Adrenal gland (tissue), 12 donors: ENCODE results near the gene TTC27. TPM values are rescaled to one million over a fixed set of nuclear protein-coding genes. Genes with fewer than 3 reads are reported as not detected.

Source experiments
- DNase-seq, 7 donors: peaks; one replicate each; pipeline ENCODE4 v3.0.0-alpha.2; 2019 to 2020
- H3K27ac ChIP-seq, 5 donors: fragments of 200-600 bp; sonication (generic) in 4 of 5; 1 replicate in 3 of 5; 2 replicates in 2 of 5; pipeline versions ENCODE4 v1.5.1 to v1.8.0; 2016 to 2020; ENCODE audit warnings: mild to moderate bottlenecking in 1 of 5
- H3K27me3 ChIP-seq: fragments of 200-600 bp; 2 replicates; pipeline ENCODE4 v1.8.0; 2021
- H3K36me3 ChIP-seq, 2 donors: fragments of 200-600 bp; replicated peaks in 1 of 2; 1 replicate in 1 of 2; 2 replicates in 1 of 2; pipeline versions ENCODE4 v1.5.1 to v1.8.0; 2018 to 2022
- H3K4me1 ChIP-seq, 2 donors: fragments of 200-600 bp; replicated peaks in 1 of 2; 1 replicate in 1 of 2; 2 replicates in 1 of 2; pipeline versions ENCODE4 v1.5.1 to v1.8.0; 2018 to 2021
- H3K4me3 ChIP-seq, 4 donors: fragments of 200-600 bp; sonication (generic) in 3 of 4; one replicate each; pipeline ENCODE4 v1.5.1; 2016 to 2018
- H3K9me3 ChIP-seq, 3 donors: fragments of 200-600 bp; sonication (generic) in 1 of 3; replicated peaks in 1 of 3; 1 replicate in 2 of 3; 2 replicates in 1 of 3; pipeline versions ENCODE4 v1.5.1 to v1.8.0; 2016 to 2021
- CTCF ChIP-seq, 6 experiments: fragments of 450-650 bp in 4 of 6; fragments of 200-600 bp in 2 of 6; sonication (generic) in 1 of 6; IDR thresholded peaks; 1 replicate in 5 of 6; 2 replicates in 1 of 6; pipeline versions ENCODE4 v1.5.1 to v1.8.0; 2016 to 2021; ENCODE audit warnings: antibody characterized with exemption in 6 of 6, mild to moderate bottlenecking in 2 of 6, moderate library complexity in 1 of 6
- POLR2A ChIP-seq, 2 donors: fragments of 450-650 bp; IDR thresholded peaks; one replicate each; pipeline ENCODE4 v1.6.1; 2017; ENCODE audit warnings: antibody characterized with exemption in 2 of 2, mild to moderate bottlenecking in 2 of 2, moderate library complexity in 1 of 2
- WGBS, 4 donors: extraction: QIAGEN DNeasy Blood & Tissue Kit in 2 of 4; methylation state at CpG; one replicate each; pipeline versions ENCODE4 v1.1.5 to v1.1.7; 2013 to 2017; 5-methylcytosine and 5-hydroxymethylcytosine counted together
- intact Hi-C, 2 donors: fragments of 100-400 bp; cut with DNase I; formaldehyde crosslinking; loops; one replicate each; pipeline versions ENCODE4 v1.14.1 to v1.15.0; 2022 to 2023
- polyA plus RNA-seq, 3 donors: library from polyadenylated mRNA; stranded (reverse); fragments of 200-250 nt in 2 of 3; fragments of 350-450 nt in 1 of 3; fragmentation: Illumina TruSeq in 1 of 3; extraction: RNeasy Lipid Tissue Mini Kit (QIAGEN cat#74804) in 1 of 3; gene quantifications; one replicate each; pipeline ENCODE4 v1.2.3, GENCODE V29; 2013 to 2014
- total RNA-seq, 9 donors: library from RNA; depleted of rRNA in 4 of 9; stranded (reverse); fragments of >200 nt in 4 of 9; fragments of 120-200 nt in 1 of 9; fragmentation: NEBNext Ultra II Directional in 1 of 9; extraction: Animal tissue kit (Norgen Biotek cat#: 25700) in 1 of 9; gene quantifications; one replicate each; pipeline versions ENCODE4 v1.1.0 to v1.2.4, GENCODE V29; 2013 to 2023
- donor health status: healthy with polysubstance abuse.
- donor health status: Bipolar disorder and iron deficiency.
- donor health status: DM: yes; HTN: yes; CAD: no.
- donor health status: DM: no; HTN: no; CAD: no.
- donor health status: DM: no; HTN: no; CAD: no.
- donor health status: DM: yes; HTN: yes; CAD: no.

Gene TTC27
- total and polyA plus RNA-seq, 12 donors = 5.7 to 31.1 (median 19.8) TPM

GRCh38 chr2:32622570-32623310 is 5.1 kb upstream of the TTC27 start:
- intact Hi-C loops = no loop called here
- Histone ChIP-seq H3K27me3 (no peaks in the 10 kb centered on the region), H3K4me3 (no peak overlapping the region), H3K27ac (peak overlapping the region in 1 of 5 donors; percentile 24), H3K9me3 (no peaks in the 10 kb centered on the region), H3K4me1 (peaks cover 0 to 5% of the 10 kb centered on the region in 2 donors), H3K36me3 (peaks cover 0 to 11% of the 10 kb centered on the region in 2 donors)
- TF ChIP-seq POLR2A (IDR thresholded peaks at IDR 0.05) (no peak), CTCF (IDR thresholded peaks at IDR 0.05) (no peak)
- DNase-seq = peak in 4 of 7 donors; percentile 18 to 38 (median 35)
- WGBS, 4 donors = 32 to 52% (median 41%) methylated on average over 2 of the region's 2 CpGs

- H3K27me3 ChIP-seq = no peaks in the 10 kb centered on the region
- peaks cover 0 to 6% of the 10 kb centered on the region in 2 donors for H3K4me1 ChIP-seq
- intact Hi-C loops = no loop called here
- TF ChIP-seq POLR2A (IDR thresholded peaks at IDR 0.05) = no peak
- no peak for TF ChIP-seq CTCF (IDR thresholded peaks at IDR 0.05)
- peaks cover 0 to 6% of the 10 kb centered on the region in 2 donors for H3K36me3 ChIP-seq
- no peak overlapping the region for H3K4me3 ChIP-seq
- H3K27ac ChIP-seq = no peak overlapping the region
- no peaks in the 10 kb centered on the region for H3K9me3 ChIP-seq
- WGBS, 4 donors = 88 to 96% (median 90%) methylated on average over 6 of the region's 6 CpGs
- DNase-seq = no peak
Measured at GRCh38 chr2:32623311-32623706, 4.5 kb upstream of the TTC27 start.

GRCh38 chr2:32624812-32625211 is 3.0 kb upstream of the TTC27 start:
- Histone ChIP-seq H3K27ac (no peak overlapping the region), H3K9me3 (no peaks in the 10 kb centered on the region), H3K4me1 (peaks cover 0 to 19% of the 10 kb centered on the region in 2 donors), H3K4me3 (no peak overlapping the region), H3K27me3 (no peaks in the 10 kb centered on the region), H3K36me3 (no peaks in the 10 kb centered on the region)
- DNase-seq = no peak
- intact Hi-C loops = no loop called here
- 82 to 88% (median 83%) methylated on average over 3 of the region's 3 CpGs for WGBS, 4 donors
- TF ChIP-seq CTCF (IDR thresholded peaks at IDR 0.05) = no peak
- no peak for TF ChIP-seq POLR2A (IDR thresholded peaks at IDR 0.05)

GRCh38 chr2:32626639-32627221 is 1.1 kb upstream of the TTC27 start:
- H3K27ac ChIP-seq = peak overlapping the region in 1 of 5 donors; percentile 71
- WGBS, 4 donors = 60 to 68% (median 65%) methylated on average over 13 of the region's 13 CpGs

More at GRCh38 chr2:32626639-32627221, 1.1 kb upstream of the TTC27 start:
- DNase-seq = no peak
- intact Hi-C loops = no loop called here
- Histone ChIP-seq H3K4me3 (peak overlapping the region in 1 of 4 donors; percentile 88), H3K36me3 (peaks cover 0 to 9% of the 10 kb centered on the region in 2 donors), H3K9me3 (no peaks in the 10 kb centered on the region), H3K4me1 (peaks cover 0 to 19% of the 10 kb centered on the region in 2 donors), H3K27me3 (no peaks in the 10 kb centered on the region)
- TF ChIP-seq CTCF (IDR thresholded peaks at IDR 0.05) (no peak), POLR2A (IDR thresholded peaks at IDR 0.05) (no peak)
